ENCODE data around the gene PRSS3. TPM values are rescaled to one million over a fixed set of nuclear protein-coding genes. Genes with fewer than 3 reads are reported as not detected.

The PRSS3 gene
- polyA plus RNA-seq, 1 donor from 2014 or later, result not detected

GRCh38 chr9:33797837-33798236 is 2.5 kb downstream of the PRSS3 start:
- Histone ChIP-seq H3K4me2 (ENCODE audit: low read length) (no peak overlapping the region), H3K9ac (ENCODE audit: low read length) (no peak overlapping the region), H4K20me1 (ENCODE audit: insufficient read depth) (no peaks in the 10 kb centered on the region), H3K9me3 (ENCODE audit: low read length) (no peaks in the 10 kb centered on the region), H3K4me3 (ENCODE audit: low read length) (no peak overlapping the region), H3K27ac (ENCODE audit: low read length) (no peak overlapping the region), H3K27me3 (ENCODE audit: insufficient read depth, low read depth, low read length) (no peaks in the 10 kb centered on the region), H3K79me2 (replicated peaks; ENCODE audit: insufficient read depth, low read length) (no peaks in the 10 kb centered on the region), H2AFZ (ENCODE audit: low read depth, low read length) (no peak overlapping the region), H3F3A (ENCODE audit: insufficient read depth, low read length, poor library complexity, severe bottlenecking) (no peaks in the 10 kb centered on the region), H3K36me3 (ENCODE audit: insufficient read depth, low read length) (no peaks in the 10 kb centered on the region), H3K9me2 (ENCODE audit: insufficient read depth, low read length) (no peaks in the 10 kb centered on the region)
- TF ChIP-seq TAF1 (IDR thresholded peaks at IDR 0.05; ENCODE audit: low read depth) (no peak), EP300 (conservative IDR thresholded peaks at IDR 0.05; ENCODE audit: poor library complexity, severe bottlenecking) (no peak), POLR2AphosphoS5 (IDR thresholded peaks at IDR 0.05) (no peak), SMC3 (conservative IDR thresholded peaks at IDR 0.05; ENCODE audit: poor library complexity) (no peak), RAD21 (conservative IDR thresholded peaks at IDR 0.05) (no peak), MXI1 (conservative IDR thresholded peaks at IDR 0.05; ENCODE audit: poor library complexity, severe bottlenecking) (no peak), REST (IDR thresholded peaks at IDR 0.05; ENCODE audit: borderline replicate concordance) (no peak), EZH2 (IDR thresholded peaks at IDR 0.05; ENCODE audit: borderline replicate concordance, insufficient read depth, low read length, poor library complexity, severe bottlenecking) (no peak)
- TF ChIP-seq, protein P1, sequence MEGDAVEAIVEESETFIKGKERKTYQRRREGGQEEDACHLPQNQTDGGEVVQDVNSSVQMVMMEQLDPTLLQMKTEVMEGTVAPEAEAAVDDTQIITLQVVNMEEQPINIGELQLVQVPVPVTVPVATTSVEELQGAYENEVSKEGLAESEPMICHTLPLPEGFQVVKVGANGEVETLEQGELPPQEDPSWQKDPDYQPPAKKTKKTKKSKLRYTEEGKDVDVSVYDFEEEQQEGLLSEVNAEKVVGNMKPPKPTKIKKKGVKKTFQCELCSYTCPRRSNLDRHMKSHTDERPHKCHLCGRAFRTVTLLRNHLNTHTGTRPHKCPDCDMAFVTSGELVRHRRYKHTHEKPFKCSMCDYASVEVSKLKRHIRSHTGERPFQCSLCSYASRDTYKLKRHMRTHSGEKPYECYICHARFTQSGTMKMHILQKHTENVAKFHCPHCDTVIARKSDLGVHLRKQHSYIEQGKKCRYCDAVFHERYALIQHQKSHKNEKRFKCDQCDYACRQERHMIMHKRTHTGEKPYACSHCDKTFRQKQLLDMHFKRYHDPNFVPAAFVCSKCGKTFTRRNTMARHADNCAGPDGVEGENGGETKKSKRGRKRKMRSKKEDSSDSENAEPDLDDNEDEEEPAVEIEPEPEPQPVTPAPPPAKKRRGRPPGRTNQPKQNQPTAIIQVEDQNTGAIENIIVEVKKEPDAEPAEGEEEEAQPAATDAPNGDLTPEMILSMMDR (IDR thresholded peaks at IDR 0.05; ENCODE audit: poor library complexity, severe bottlenecking), result no peak

DNA sequence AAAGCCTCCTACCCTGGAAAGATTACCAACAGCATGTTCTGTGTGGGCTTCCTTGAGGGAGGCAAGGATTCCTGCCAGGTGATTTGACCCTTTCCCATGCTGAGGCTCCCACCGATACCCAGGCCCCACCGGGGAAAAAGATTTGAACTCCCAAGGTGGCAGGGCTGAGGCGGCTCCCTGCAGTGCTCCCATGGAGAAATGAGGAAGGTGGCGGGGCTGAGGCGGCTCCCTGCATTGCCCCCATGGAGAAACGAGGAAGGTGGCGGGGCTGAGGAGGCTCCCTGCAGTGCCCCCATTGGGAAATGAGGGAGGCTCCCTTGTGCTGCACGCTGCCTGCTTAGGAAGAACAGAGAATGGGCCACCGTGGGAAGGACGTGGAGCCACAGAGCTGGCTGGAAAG is 3.2 kb downstream of the PRSS3 start:
- no peak overlapping the region for H3K27ac ChIP-seq (ENCODE audit: low read length)
- H3K79me2 ChIP-seq (replicated peaks; ENCODE audit: insufficient read depth, low read length), result no peaks in the 10 kb centered on the region
- H3K9ac ChIP-seq (ENCODE audit: low read length), result no peak overlapping the region
- no peaks in the 10 kb centered on the region for H3K36me3 ChIP-seq (ENCODE audit: insufficient read depth, low read length)
- TF ChIP-seq, protein P1 (IDR thresholded peaks at IDR 0.05; ENCODE audit: poor library complexity, severe bottlenecking), result no peak
- no peak overlapping the region for H3K4me2 ChIP-seq (ENCODE audit: low read length)
- H3K27me3 ChIP-seq (ENCODE audit: insufficient read depth, low read depth, low read length), result no peaks in the 10 kb centered on the region
- H3K9me2 ChIP-seq (ENCODE audit: insufficient read depth, low read length), result no peaks in the 10 kb centered on the region
- H3F3A ChIP-seq (ENCODE audit: insufficient read depth, low read length, poor library complexity, severe bottlenecking), result no peaks in the 10 kb centered on the region
- no peaks in the 10 kb centered on the region for H4K20me1 ChIP-seq (ENCODE audit: insufficient read depth)
- no peak overlapping the region for H2AFZ ChIP-seq (ENCODE audit: low read depth, low read length)
- no peak overlapping the region for H3K4me3 ChIP-seq (ENCODE audit: low read length)
- H3K9me3 ChIP-seq (ENCODE audit: low read length), result no peaks in the 10 kb centered on the region
